SH-SY5Y (cell line): ENCODE measurements around the gene RALY.

Experiments used
- GATA2 ChIP-seq: IDR thresholded peaks from 2 replicates; pipeline ENCODE4 v1.6.1; 2011; ENCODE audit warnings: mild to moderate bottlenecking, low read depth, low read length
- GATA3 ChIP-seq: IDR thresholded peaks from 2 replicates; pipeline ENCODE4 v1.6.1; 2011; ENCODE audit warnings: low read depth, mild to moderate bottlenecking, low read length, moderate library complexity

GRCh38 chr20:34124469-34125249, 130.9 kb downstream of the RALY start:
- no peak for TF ChIP-seq GATA2
- TF ChIP-seq GATA3, result no peak
